Measurements from ENCODE around the gene FGF12.

Gene FGF12

DNA sequence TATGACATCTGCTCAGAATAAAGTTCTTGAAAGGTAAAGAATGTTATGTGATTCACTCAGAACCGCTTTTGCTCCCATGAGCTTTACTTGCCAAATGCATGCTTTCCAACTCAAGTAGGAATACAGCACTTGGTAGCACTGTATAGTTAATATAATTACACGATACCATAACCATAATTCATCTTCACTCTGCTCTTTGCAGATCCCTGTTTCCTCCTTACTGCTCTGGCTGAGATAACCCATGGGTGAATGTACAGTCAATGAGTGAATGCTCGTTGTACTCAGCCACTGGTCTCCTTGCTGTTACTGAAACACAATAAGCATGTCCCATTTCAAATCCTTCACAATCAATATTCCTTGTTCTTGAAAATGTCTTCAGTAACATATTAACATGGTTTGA is 550.0 kb downstream of the FGF12 start:
- DNase-seq = no peak

DNA sequence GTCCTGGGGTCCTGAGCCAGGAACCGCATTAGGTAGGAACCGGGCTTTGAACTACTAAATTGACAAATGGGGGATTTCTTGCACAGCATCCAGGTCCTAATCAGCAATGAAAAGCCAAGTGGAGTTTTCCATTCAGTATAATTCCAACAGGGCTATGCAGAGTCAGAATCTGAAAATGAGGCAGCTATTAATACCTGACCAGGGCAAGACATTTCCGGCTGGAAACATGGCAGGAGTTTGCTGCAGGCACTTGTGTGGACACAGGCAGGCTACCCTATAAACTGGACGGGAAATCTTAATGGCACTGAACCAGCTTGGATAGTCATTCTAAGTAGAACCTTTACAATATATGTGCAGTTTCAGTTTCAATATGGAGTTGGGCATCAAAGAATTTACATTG is 553.1 kb downstream of the FGF12 start:
- no peak for DNase-seq

DNA sequence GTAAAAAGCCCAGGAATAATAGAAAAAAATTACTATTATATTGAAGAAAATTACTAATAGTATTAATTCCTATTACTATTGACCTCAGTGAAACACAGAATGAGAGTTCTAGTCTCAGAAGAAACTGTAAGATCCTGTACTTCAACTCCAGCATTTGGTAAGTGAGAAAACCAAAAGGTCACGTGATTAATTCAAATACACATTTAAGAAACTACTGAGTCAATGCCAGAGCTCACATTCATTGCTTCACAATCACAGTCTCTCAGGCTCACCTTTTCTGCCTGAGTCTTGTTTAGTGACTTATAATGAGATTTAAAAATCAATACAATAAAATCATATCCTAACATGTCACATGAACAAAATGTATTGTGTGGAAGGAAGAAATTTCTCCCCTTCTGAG is 556.1 kb downstream of the FGF12 start:
- no peak for DNase-seq

- no peak for DNase-seq
Observed at GRCh38 chr3:192170659-192171058, 556.7 kb downstream of the FGF12 start.

- no peak for DNase-seq
Observed at GRCh38 chr3:192170031-192170430, 557.3 kb downstream of the FGF12 start.

GRCh38 chr3:192169332-192169915 is 557.9 kb downstream of the FGF12 start:
- no peak for DNase-seq

GRCh38 chr3:192168202-192168601 is 559.1 kb downstream of the FGF12 start:
- DNase-seq = no peak

DNA sequence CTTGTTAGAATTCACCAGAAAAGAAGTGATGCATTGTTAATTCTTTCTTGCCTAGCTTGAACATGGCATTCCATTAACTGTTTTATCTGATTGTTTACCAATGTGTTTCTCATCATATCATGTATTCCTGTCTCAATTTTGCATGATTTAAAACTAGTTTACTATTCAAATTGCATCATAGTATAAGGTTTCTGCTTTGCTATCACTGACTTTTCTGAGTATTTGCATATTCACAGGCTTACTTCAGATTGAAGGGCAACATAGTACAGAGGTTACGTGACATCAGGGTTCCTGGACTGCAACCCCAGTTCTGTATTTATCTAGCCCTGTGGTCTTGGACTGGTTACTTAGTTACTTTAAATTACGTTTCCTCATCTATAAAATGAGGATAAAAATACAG is 561.8 kb downstream of the FGF12 start:
- no peak for DNase-seq

- DNase-seq = no peak
Observed at GRCh38 chr3:192161661-192162060, 565.7 kb downstream of the FGF12 start.

- no peak for DNase-seq
Observed at GRCh38 chr3:192156382-192156781, 571.0 kb downstream of the FGF12 start.

- no peak for DNase-seq
Observed at GRCh38 chr3:192155194-192155593, 572.1 kb downstream of the FGF12 start.

DNA sequence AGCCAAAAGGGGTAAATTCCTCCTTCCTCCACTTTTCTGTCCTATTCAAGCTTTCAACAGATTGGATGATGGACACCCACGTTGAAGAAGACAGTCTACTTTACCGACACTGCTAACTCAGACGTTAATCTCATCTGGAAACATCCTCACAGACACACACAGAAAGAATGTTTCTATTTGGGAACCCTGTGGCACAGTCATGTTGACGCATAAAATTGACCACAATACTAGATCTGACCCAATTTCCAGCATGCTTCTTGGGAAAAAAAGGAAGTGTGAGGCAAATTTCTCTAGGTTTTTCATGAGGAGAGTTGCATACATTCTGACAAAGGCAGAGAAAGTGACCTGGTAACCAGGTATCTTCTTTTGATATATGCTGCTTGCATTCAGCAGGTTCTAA is 594.1 kb downstream of the FGF12 start:
- DNase-seq = no peak

DNA sequence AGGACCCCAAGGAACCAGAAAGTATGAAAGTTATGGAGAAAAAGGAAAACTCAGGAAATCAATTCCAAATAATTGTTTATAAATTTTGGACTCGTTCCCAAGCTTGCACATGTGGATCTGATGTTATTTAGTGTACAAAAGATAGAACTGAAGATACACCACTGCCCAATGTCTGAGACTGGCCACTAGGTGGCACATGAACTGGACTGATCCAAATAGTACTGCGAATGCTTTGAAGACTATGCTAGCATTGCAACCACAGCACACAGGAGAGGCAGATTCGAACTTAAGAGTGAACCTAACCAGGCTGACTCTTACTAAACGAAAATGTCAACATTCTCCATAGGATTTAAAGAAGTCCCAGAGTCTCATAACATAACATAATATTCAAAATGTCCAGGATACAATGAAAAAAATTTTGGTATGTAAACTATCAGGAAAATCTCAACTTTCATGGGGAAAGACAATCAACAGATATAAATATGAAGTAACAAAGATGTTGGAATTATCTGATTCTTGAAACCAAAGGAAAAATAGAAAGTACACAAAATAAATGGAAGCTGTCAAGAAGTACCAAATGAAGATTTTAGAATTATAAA is 596.7 kb downstream of the FGF12 start:
- peak; percentile 62 to 76 for DNase-seq

DNA sequence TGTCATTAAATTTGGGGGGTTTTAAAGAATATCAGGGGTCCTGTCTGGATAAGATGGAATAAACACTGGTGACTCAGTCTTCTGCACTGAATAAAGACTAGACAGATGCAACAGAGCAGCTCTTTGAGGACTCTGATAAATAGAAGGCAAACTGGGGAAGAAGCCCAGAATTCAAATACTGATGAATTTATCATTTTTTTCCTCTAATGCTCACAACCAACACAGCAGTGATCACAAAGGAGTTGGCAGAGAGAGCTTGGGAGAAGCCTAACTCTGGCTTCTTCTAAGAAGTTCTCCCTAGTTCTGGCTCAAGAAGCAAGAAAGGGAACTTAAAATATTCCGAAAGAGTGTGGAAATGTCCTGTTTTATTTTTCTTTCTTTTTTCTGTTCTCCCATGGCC is 597.8 kb downstream of the FGF12 start:
- DNase-seq = peak in 1 of 2 experiments; percentile 21

- DNase-seq = no peak
Observed at GRCh38 chr3:192128922-192129321, 598.4 kb downstream of the FGF12 start.

DNA sequence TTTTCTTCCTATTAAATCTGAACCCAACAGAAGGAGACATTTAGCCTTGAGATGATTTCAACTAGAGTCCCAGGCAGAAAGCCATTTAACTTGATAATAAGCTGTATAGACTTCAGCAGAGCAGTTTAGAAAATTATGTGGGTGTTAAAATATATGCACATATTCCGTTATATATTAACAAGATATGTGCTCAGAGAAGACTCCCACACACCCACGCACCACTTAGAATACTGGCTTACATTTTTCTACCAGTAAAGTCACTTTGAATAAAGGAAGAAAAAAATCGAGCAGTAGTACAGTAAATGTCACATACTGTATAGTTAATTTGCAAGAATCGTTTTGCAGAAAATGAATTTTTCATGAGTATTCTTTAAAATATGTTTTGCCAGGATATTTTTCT is 599.3 kb downstream of the FGF12 start:
- no peak for DNase-seq

DNA sequence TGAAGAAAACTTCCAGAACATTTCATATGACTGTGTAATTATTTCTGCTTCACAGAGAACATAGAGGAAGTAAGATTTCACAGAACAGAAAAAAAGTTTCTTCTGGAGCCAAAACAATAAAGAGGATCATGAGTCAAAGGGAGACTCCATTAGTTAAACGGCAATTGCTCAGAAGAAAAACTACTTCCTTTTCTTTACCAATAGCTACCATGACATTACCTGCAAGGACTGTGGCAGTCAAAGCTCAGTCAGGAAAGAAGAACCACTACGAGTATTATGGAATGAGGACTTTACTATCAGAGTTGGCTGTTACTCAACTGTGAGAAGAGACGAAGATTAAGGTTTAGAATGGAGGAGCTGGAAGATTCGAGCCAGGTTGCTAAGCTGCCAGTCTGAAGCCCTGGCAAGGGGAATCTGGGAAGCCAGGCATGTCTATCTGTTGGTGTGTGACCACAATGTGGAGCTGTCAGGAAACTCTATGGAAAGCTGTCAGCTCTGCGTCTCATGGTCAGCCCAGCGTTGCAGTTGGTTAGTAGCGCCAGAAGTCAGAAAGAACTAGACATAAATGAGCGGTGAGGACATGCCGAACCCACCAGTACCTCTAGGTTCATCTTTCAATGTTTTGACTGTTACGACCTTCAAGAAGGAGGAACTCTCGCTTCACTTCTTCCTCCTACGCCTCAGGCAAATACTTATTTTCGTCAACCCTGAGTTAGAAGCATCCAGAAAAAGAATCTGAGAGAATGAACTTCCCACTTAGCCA is 604.3 kb downstream of the FGF12 start:
- DNase-seq = no peak

GRCh38 chr3:192121923-192122322 is 605.4 kb downstream of the FGF12 start:
- no peak for DNase-seq

- no peak for DNase-seq
Observed at GRCh38 chr3:192108820-192109219, 618.5 kb downstream of the FGF12 start.

DNA sequence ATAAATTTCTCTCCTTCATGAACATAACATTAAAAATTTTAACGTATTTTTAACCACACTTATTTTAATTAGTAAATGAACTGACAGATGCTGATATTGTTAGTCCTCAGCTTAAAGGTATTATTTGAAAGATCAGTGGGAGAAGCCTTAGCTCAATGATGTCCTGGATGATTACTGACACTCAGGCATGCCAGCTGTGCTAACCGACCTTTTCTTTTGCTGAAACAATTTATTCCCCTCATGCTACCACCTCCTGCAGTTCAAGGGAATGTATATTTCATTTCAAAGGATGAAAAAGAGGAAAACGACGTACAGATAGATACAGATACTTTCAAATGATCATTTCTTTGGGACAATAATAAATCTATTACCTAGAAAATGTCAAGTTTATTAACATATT is 620.8 kb downstream of the FGF12 start:
- DNase-seq = no peak

- no peak for DNase-seq
Observed at GRCh38 chr3:192092388-192093005, 634.8 kb downstream of the FGF12 start.

GRCh38 chr3:192091831-192092230 is 635.5 kb downstream of the FGF12 start:
- no peak for DNase-seq

GRCh38 chr3:192090586-192090985 is 636.8 kb downstream of the FGF12 start:
- no peak for DNase-seq
